CD14-positive monocyte (primary cell): ENCODE results near the gene MSH4. TPM values are rescaled to one million over a fixed set of nuclear protein-coding genes. Genes with fewer than 3 reads are reported as not detected.
"Not testable (repeated sequence)": the region's sequence is repeated elsewhere in the genome, so short reads cannot be mapped to it uniquely, and the experiment has no call there.

ENCODE experiments used
- DNase-seq, 3 donors: peaks; one replicate each; pipeline ENCODE4 v3.0.0-alpha.2; 2011 to 2022
- H2AFZ ChIP-seq: 2 replicates; pipeline ENCODE4 v1.6.0; 2012; ENCODE audit warnings: mild to moderate bottlenecking, low read depth, low read length, inconsistent platforms; ENCODE audit not compliant: insufficient read depth, poor library complexity, severe bottlenecking
- H3K27ac ChIP-seq, 2 donors: 1 replicate in 1 of 2; 2 replicates in 1 of 2; pipeline ENCODE4 v1.5.1; 2012 to 2013; ENCODE audit warnings: low read length in 2 of 2, control low read depth in 1 of 2, inconsistent platforms in 1 of 2, low read depth in 1 of 2, mild to moderate bottlenecking in 1 of 2
- H3K27me3 ChIP-seq, 2 donors: one replicate each; pipeline versions ENCODE4 v1.6.0 to v1.6.1; 2011 to 2013; ENCODE audit warnings: low read length in 2 of 2; ENCODE audit not compliant: control insufficient read depth in 2 of 2, insufficient read depth in 2 of 2
- H3K36me3 ChIP-seq, 2 donors: replicated peaks in 1 of 2; 1 replicate in 1 of 2; 2 replicates in 1 of 2; pipeline versions ENCODE4 v1.5.1 to v1.6.1; 2012 to 2013; ENCODE audit warnings: low read length in 2 of 2, control low read depth in 1 of 2, inconsistent platforms in 1 of 2, mild to moderate bottlenecking in 1 of 2; ENCODE audit not compliant: insufficient read depth in 2 of 2, control insufficient read depth in 1 of 2
- H3K4me1 ChIP-seq, 2 donors: 1 replicate in 1 of 2; 2 replicates in 1 of 2; pipeline versions ENCODE4 v1.5.1 to v1.6.1; 2012 to 2013; ENCODE audit warnings: low read length in 2 of 2, control low read depth in 1 of 2, inconsistent platforms in 1 of 2, mild to moderate bottlenecking in 1 of 2, moderate library complexity in 1 of 2; ENCODE audit not compliant: insufficient read depth in 2 of 2, control insufficient read depth in 1 of 2
- H3K4me2 ChIP-seq: replicated peaks from 2 replicates; pipeline ENCODE3; 2012; ENCODE audit warnings: low read length, moderate library complexity, mild to moderate bottlenecking; ENCODE audit not compliant: poor library complexity, severe bottlenecking; ENCODE audit errors: extremely low read depth
- H3K4me3 ChIP-seq, 3 experiments: fragments of 200-600 bp in 1 of 3; sonication (generic) in 1 of 3; replicated peaks in 1 of 3; 1 replicate in 2 of 3; 2 replicates in 1 of 3; pipeline ENCODE4 v1.5.1; 2011 to 2013; ENCODE audit warnings: low read length in 3 of 3, mild to moderate bottlenecking in 3 of 3, control low read depth in 2 of 3, low read depth in 2 of 3, inconsistent platforms in 1 of 3, moderate library complexity in 1 of 3
- H3K79me2 ChIP-seq: 2 replicates; pipeline ENCODE4 v1.6.0; 2012; ENCODE audit warnings: mild to moderate bottlenecking, control low read depth, inconsistent platforms, low read length, moderate library complexity; ENCODE audit not compliant: insufficient read depth
- H3K9ac ChIP-seq: 2 replicates; pipeline ENCODE4 v1.6.0; 2017; ENCODE audit warnings: low read length, mild to moderate bottlenecking; ENCODE audit not compliant: insufficient read depth, poor library complexity, severe bottlenecking
- H3K9me3 ChIP-seq, 2 donors: replicated peaks in 1 of 2; 1 replicate in 1 of 2; 2 replicates in 1 of 2; pipeline versions ENCODE4 v1.5.1 to v1.6.1; 2012 to 2013; ENCODE audit warnings: low read length in 2 of 2, control low read depth in 1 of 2; ENCODE audit not compliant: control insufficient read depth in 1 of 2, insufficient read depth in 1 of 2
- H4K20me1 ChIP-seq: 2 replicates; pipeline ENCODE4 v1.6.0; 2012; ENCODE audit warnings: mild to moderate bottlenecking, low read length, control low read depth, moderate library complexity; ENCODE audit not compliant: insufficient read depth
- H3K27ac Mint-ChIP-seq, 7 donors: one replicate each; pipeline ENCODE4 v1.8.0; 2020; ENCODE audit warnings: mild to moderate bottlenecking in 7 of 7, mixed read lengths in 7 of 7, moderate library complexity in 6 of 7, inconsistent platforms in 2 of 7
- H3K27me3 Mint-ChIP-seq, 3 donors: one replicate each; pipeline ENCODE4 v1.8.0; 2021 to 2022; ENCODE audit warnings: low read depth in 3 of 3, mild to moderate bottlenecking in 3 of 3, mixed read lengths in 3 of 3, moderate library complexity in 3 of 3, inconsistent platforms in 1 of 3
- H3K36me3 Mint-ChIP-seq, 2 donors: one replicate each; pipeline ENCODE4 v1.8.0; 2020; ENCODE audit warnings: mixed read lengths in 2 of 2, inconsistent platforms in 1 of 2, mild to moderate bottlenecking in 1 of 2
- H3K4me1 Mint-ChIP-seq: one replicate; pipeline ENCODE4 v1.8.0; 2020; ENCODE audit warnings: mild to moderate bottlenecking, mixed read lengths
- H3K4me3 Mint-ChIP-seq, 2 donors: one replicate each; pipeline ENCODE4 v1.8.0; 2020; ENCODE audit warnings: mild to moderate bottlenecking in 2 of 2, mixed read lengths in 2 of 2, moderate library complexity in 1 of 2
- H3K9me3 Mint-ChIP-seq, 7 donors: one replicate each; pipeline ENCODE4 v1.8.0; 2020 to 2022; ENCODE audit warnings: mixed read lengths in 7 of 7, mild to moderate bottlenecking in 6 of 7, moderate library complexity in 6 of 7, inconsistent platforms in 2 of 7
- WGBS: methylation state at CpG from one replicate; pipeline ENCODE4 v1.1.5; 2013; ENCODE audit warnings: missing lambda C conversion rate; ENCODE audit not compliant: insufficient coverage; 5-methylcytosine and 5-hydroxymethylcytosine counted together
- intact Hi-C, 2 donors: fragments of 100-400 bp; cut with micrococcal nuclease; formaldehyde crosslinking; loops; one replicate each; pipeline versions ENCODE4 v1.15.0 to v1.15.1; 2023
- polyA plus RNA-seq, 3 donors: library from polyadenylated mRNA; depleted of rRNA in 1 of 3; unstranded in 2 of 3; stranded (reverse) in 1 of 3; fragments of 300-500 nt in 2 of 3; fragments of >200 nt in 1 of 3; fragmentation: Illumina TruSeq in 2 of 3; gene quantifications; 1 replicate in 2 of 3; 2 replicates in 1 of 3; pipeline ENCODE4 v1.2.3, GENCODE V29; 2012 to 2021
- TF ChIP-seq, protein P1 (sequence below): fragments of 200-600 bp; IDR thresholded peaks from one replicate; pipeline ENCODE4 v1.8.0; 2022; ENCODE audit warnings: antibody characterized with exemption, mild to moderate bottlenecking

The MSH4 gene
- polyA plus RNA-seq, 3 donors = 0.07 TPM; not detected in 2

DNA sequence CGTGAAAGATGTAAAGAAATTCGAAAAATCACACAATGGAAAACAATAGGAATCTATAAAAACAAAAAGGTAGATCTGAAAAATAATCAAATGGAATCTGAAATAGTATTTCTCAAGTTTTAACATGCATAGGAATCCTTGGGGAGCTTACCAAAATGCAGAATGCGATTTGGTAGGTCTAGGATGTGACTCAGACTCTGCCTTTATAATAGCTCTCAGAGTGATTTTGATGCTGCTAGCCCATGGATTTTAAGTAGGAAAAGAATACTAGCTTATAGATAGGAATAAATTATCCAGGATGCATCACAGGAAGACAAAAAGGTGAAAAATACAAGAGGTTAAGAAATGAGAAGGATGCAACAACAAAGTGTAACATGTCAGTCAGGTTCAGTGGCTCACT lies 24.7 kb upstream of the MSH4 start:
- 88% methylated on average over 1 of the region's 3 CpGs for WGBS
- peaks cover 2 to 13% (median 6%) of the 10 kb centered on the region in 7 donors for H3K9me3 Mint-ChIP-seq

DNA sequence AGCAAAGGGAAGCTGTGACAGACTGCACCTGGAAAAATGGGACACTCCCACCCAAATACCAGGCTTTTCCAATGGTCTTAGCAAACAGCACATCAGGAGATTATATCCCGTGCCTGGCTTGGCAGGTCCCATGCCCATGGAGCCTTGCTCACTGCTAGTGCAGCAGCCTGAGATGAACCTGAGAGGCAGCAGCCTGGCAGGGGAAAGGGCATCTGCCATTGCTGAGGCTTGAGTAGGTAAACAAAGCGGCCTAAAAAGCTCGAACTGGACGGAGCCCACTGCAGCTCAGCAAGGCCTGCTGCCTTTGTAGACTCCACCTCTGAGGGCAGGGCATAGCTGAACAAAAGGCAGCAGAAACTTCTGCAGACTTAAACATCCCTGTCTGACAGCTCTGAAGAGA lies 18.9 kb upstream of the MSH4 start:
- H3K36me3 ChIP-seq, H3K4me3 Mint-ChIP-seq, H3K4me2 ChIP-seq, H4K20me1 ChIP-seq, H3K9me3 ChIP-seq, H3K4me1 ChIP-seq, intact Hi-C loops, H2AFZ ChIP-seq, H3K4me3 ChIP-seq, H3K36me3 Mint-ChIP-seq, H3K27me3 Mint-ChIP-seq, H3K79me2 ChIP-seq, H3K27ac Mint-ChIP-seq, H3K27ac ChIP-seq, H3K9ac ChIP-seq, H3K4me1 Mint-ChIP-seq, H3K27me3 ChIP-seq, DNase-seq: not testable (repeated sequence)
- WGBS = 97% methylated on average over 3 of the region's 4 CpGs
- H3K9me3 Mint-ChIP-seq = peaks cover 13 to 25% (median 17%) of the 10 kb centered on the region in 7 donors

More for the DNA sequence above, 24.7 kb upstream of the MSH4 start:
- Histone ChIP-seq H3K79me2 (no peaks in the 10 kb centered on the region), H2AFZ (no peak overlapping the region), H3K27me3 (no peaks in the 10 kb centered on the region), H3K36me3 (no peaks in the 10 kb centered on the region), H3K4me2 (no peak overlapping the region), H4K20me1 (no peaks in the 10 kb centered on the region), H3K9me3 (no peaks in the 10 kb centered on the region), H3K9ac (no peak overlapping the region), H3K4me1 (no peaks in the 10 kb centered on the region), H3K27ac (no peak overlapping the region), H3K4me3 (no peak overlapping the region)
- Mint-ChIP-seq H3K36me3 (no peaks in the 10 kb centered on the region), H3K4me1 (no peaks in the 10 kb centered on the region), H3K27ac (no peak overlapping the region), H3K4me3 (no peak overlapping the region), H3K27me3 (peaks cover 0 to 3% (median 2%) of the 10 kb centered on the region in 3 donors)
- intact Hi-C loops = no loop called here
- TF ChIP-seq, protein P1, sequence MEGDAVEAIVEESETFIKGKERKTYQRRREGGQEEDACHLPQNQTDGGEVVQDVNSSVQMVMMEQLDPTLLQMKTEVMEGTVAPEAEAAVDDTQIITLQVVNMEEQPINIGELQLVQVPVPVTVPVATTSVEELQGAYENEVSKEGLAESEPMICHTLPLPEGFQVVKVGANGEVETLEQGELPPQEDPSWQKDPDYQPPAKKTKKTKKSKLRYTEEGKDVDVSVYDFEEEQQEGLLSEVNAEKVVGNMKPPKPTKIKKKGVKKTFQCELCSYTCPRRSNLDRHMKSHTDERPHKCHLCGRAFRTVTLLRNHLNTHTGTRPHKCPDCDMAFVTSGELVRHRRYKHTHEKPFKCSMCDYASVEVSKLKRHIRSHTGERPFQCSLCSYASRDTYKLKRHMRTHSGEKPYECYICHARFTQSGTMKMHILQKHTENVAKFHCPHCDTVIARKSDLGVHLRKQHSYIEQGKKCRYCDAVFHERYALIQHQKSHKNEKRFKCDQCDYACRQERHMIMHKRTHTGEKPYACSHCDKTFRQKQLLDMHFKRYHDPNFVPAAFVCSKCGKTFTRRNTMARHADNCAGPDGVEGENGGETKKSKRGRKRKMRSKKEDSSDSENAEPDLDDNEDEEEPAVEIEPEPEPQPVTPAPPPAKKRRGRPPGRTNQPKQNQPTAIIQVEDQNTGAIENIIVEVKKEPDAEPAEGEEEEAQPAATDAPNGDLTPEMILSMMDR = no peak
- no peak for DNase-seq

DNA sequence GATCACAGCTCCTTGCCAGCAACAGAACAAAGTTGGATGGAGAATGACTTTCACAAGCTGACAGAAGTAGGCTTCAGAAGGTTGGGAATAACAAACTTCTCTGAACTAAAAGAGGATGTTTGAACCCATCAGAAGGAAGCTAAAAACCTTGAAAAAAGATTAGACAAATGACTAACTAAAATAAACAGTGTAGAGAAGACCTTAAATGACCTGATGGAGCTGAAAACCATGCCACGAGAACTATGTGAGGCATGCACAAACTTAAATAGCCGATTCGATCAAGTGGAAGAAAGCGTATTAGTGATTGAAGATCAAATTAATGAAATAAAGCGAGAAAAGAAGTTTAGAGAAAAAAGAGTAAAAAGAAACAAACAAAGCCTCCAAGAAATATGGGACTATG lies 18.0 kb upstream of the MSH4 start:
- DNase-seq, H3K36me3 Mint-ChIP-seq, H3K27me3 Mint-ChIP-seq, H3K4me1 Mint-ChIP-seq, H3K4me3 ChIP-seq, H3K4me3 Mint-ChIP-seq, H3K27ac ChIP-seq, H2AFZ ChIP-seq, H3K4me2 ChIP-seq, H4K20me1 ChIP-seq, intact Hi-C loops, H3K79me2 ChIP-seq, H3K9me3 ChIP-seq, H3K36me3 ChIP-seq, H3K4me1 ChIP-seq, H3K27ac Mint-ChIP-seq, H3K27me3 ChIP-seq, H3K9ac ChIP-seq: not testable (repeated sequence)
- peaks cover 13 to 21% (median 16%) of the 10 kb centered on the region in 7 donors for H3K9me3 Mint-ChIP-seq
- WGBS = no CpG with 5 or more reads among the region's 5 CpGs

DNA sequence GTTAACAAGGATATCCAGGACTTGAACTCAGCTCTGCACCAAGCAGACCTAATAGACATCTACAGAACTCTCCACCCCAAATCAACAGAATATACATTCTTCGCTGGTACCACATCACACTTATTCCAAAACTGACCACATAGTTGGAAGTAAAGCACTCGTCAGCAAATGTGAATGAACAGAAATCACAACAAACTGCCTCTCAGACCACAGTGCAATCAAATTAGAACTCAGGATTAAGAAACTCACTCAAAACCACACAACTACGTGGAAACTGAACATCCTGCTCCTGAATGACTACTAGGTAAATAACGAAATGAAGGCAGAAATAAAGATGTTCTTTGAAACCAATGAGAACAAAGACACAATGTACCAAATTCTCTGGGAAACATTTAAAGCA lies 16.5 kb upstream of the MSH4 start:
- H3K9ac ChIP-seq, H3K9me3 ChIP-seq, H3K27ac ChIP-seq, H3K4me3 ChIP-seq, H2AFZ ChIP-seq, H3K4me3 Mint-ChIP-seq, H3K27ac Mint-ChIP-seq, intact Hi-C loops, H3K79me2 ChIP-seq, H3K36me3 Mint-ChIP-seq, H3K27me3 Mint-ChIP-seq, H3K36me3 ChIP-seq, H4K20me1 ChIP-seq, H3K27me3 ChIP-seq, DNase-seq, H3K4me2 ChIP-seq: not testable (repeated sequence)
- Mint-ChIP-seq H3K9me3 (peaks cover 10 to 20% (median 15%) of the 10 kb centered on the region in 7 donors), H3K4me1 (peaks cover 11% of the 10 kb centered on the region)
- H3K4me1 ChIP-seq = peaks cover 9 to 12% of the 10 kb centered on the region in 2 donors
- WGBS = no CpG with 5 or more reads among the region's 4 CpGs
